Endometrial microvascular endothelial cells (primary cell): Measurements from ENCODE around the gene VAV2. TPM values are rescaled to one million over a fixed set of nuclear protein-coding genes. Genes with fewer than 3 reads are reported as not detected.

Source experiments
- in situ Hi-C: cut with HindIII; loops from 2 replicates; pipeline ENCODE4 v1.10.0; 2017; ENCODE audit warnings: low sequenced_read_pairs, low pct_unique_long_range_greater_than_20kb; ENCODE audit errors: inconsistent ontology term
- total RNA-seq: library from RNA; depleted of rRNA; stranded (reverse); fragments of >200 nt; gene quantifications from one replicate; pipeline ENCODE4 v1.2.3, GENCODE V29; 2015; ENCODE audit errors: inconsistent ontology term

Gene VAV2
- total RNA-seq, 1 donor from 2014 or later, result 12.8 TPM

GRCh38 chr9:134029248-134030226, 37.4 kb upstream of the VAV2 start:
- in situ Hi-C loops, result no loop called here

- in situ Hi-C loops, result no loop called here
Measured at GRCh38 chr9:134028575-134029247, 36.6 kb upstream of the VAV2 start.

GRCh38 chr9:134028076-134028475, 36.0 kb upstream of the VAV2 start:
- in situ Hi-C loops, result no loop called here

GRCh38 chr9:134027561-134027960, 35.4 kb upstream of the VAV2 start:
- in situ Hi-C loops, result no loop called here

- in situ Hi-C loops, result no loop called here
Measured at GRCh38 chr9:134026981-134027380, 34.9 kb upstream of the VAV2 start.

GRCh38 chr9:134026581-134026980, 34.5 kb upstream of the VAV2 start:
- in situ Hi-C loops, result no loop called here

GRCh38 chr9:134025606-134026541, 33.8 kb upstream of the VAV2 start:
- in situ Hi-C loops, result no loop called here

GRCh38 chr9:134024828-134025605, 32.9 kb upstream of the VAV2 start, which contains the start of gene BRD3OS:
Gene BRD3OS, plus strand, starts transcription at chr9:134025481. Its CDS starts 1,267 bp downstream, at chr9:134026748.
- in situ Hi-C loops, result no loop called here

- in situ Hi-C loops, result no loop called here
Measured at GRCh38 chr9:134024214-134024792, 32.2 kb upstream of the VAV2 start.

- in situ Hi-C loops, result no loop called here
Measured at GRCh38 chr9:134014946-134015345, 22.8 kb upstream of the VAV2 start.

- in situ Hi-C loops, result no loop called here
Measured at GRCh38 chr9:134011401-134011800, 19.3 kb upstream of the VAV2 start.

- in situ Hi-C loops, result no loop called here
Measured at GRCh38 chr9:134010310-134011173, 18.4 kb upstream of the VAV2 start.

GRCh38 chr9:134007571-134007970, 15.4 kb upstream of the VAV2 start:
- in situ Hi-C loops, result no loop called here

GRCh38 chr9:134007150-134007549, 15.0 kb upstream of the VAV2 start:
- in situ Hi-C loops, result no loop called here

GRCh38 chr9:134005381-134005780, 13.3 kb upstream of the VAV2 start:
- in situ Hi-C loops, result no loop called here

- in situ Hi-C loops, result no loop called here
Measured at GRCh38 chr9:134004881-134005280, 12.8 kb upstream of the VAV2 start.
